Measurements from ENCODE around the gene SLC16A10. TPM values are rescaled to one million over a fixed set of nuclear protein-coding genes. Genes with fewer than 3 reads are reported as not detected.

Gene SLC16A10
- total RNA-seq, 1 experiment from 2014 or later, result 0.18 TPM

- CTCF ChIA-PET, result no interaction called here
- intact Hi-C loops (cut with micrococcal nuclease; ENCODE audit: unreplicated experiment), result no loop called here
Observed at GRCh38 chr6:111277819-111278218, 190.5 kb downstream of the SLC16A10 start.

DNA sequence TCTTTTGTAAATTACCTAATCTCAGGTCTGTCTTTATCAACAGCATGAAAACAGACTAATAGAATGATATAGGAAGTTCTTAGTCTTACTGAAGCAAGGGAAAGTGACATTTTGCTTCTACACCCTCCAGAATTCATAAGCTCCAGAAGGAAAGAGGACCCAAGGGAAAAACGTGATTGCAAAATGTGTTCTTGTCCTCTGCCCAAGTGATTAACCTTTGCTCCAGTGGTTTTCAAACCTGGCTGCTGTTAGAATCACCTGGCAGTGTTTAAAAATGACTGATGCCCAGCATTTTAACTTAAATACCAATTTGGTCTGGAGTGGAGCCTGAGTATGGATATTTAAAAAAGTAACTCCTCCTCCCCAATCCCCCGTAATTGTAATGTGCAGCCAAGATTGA is 191.4 kb downstream of the SLC16A10 start:
- no peaks in the 10 kb centered on the region for H3K4me1 ChIP-seq (ENCODE audit: control insufficient read depth, insufficient read depth, low read length)
- H3K9me3 ChIP-seq (ENCODE audit: control insufficient read depth, insufficient read depth, low read depth, low read length), result no peaks in the 10 kb centered on the region; the same call in 1 of the 2 replicates
- no peaks in the 10 kb centered on the region for H3K27me3 ChIP-seq (ENCODE audit: control insufficient read depth, insufficient read depth, low read length)
- no peak for DNase-seq (ENCODE audit: low read depth, low spot score)
- no TSS peak for BruUV-seq (replicated peaks)
- no peaks in the 10 kb centered on the region; the same call in 1 of the 2 replicates for H3K36me3 ChIP-seq (ENCODE audit: control insufficient read depth, insufficient read depth, low read length)
- TF ChIP-seq REST (IDR thresholded peaks at IDR 0.05; ENCODE audit: insufficient read depth in 1 of 2, low read depth in 2 of 2, low read length in 1 of 2), result no peak
- TF ChIP-seq TCF7L2 (IDR thresholded peaks at IDR 0.05; ENCODE audit: low read depth, low read length), result no peak
- no peak for TF ChIP-seq CTCF (IDR thresholded peaks at IDR 0.05)
- no peak for TF ChIP-seq POLR2AphosphoS5 (IDR thresholded peaks at IDR 0.05; ENCODE audit: low read depth, low read length)
- TF ChIP-seq SIN3A (IDR thresholded peaks at IDR 0.05; ENCODE audit: borderline replicate concordance, insufficient read depth, low read depth, low read length), result no peak
- no peak overlapping the region for H3K27ac ChIP-seq (ENCODE audit: low read length)
- in situ Hi-C loops (cut with HindIII; ENCODE audit: low pct_unique_long_range_greater_than_20kb, low sequenced_read_pairs), result no loop called here
- ATAC-seq, result no peak
- intact Hi-C loops (cut with micrococcal nuclease; ENCODE audit: unreplicated experiment), result no loop called here
- no peak overlapping the region for H3K4me3 ChIP-seq (ENCODE audit: low read depth in 2 of 2, low read length in 2 of 2)
- ChIA-PET CTCF (no interaction called here), POLR2A (no interaction called here)

More at GRCh38 chr6:111277819-111278218, 190.5 kb downstream of the SLC16A10 start:
- no peak for ATAC-seq
- TSS peak; percentile 4 for BruUV-seq (replicated peaks)
- in situ Hi-C loops (cut with HindIII; ENCODE audit: low pct_unique_long_range_greater_than_20kb, low sequenced_read_pairs), result no loop called here
- POLR2A ChIA-PET, result no interaction called here
- TF ChIP-seq REST (IDR thresholded peaks at IDR 0.05; ENCODE audit: insufficient read depth in 1 of 2, low read depth in 2 of 2, low read length in 1 of 2), result no peak
- TF ChIP-seq SIN3A (IDR thresholded peaks at IDR 0.05; ENCODE audit: borderline replicate concordance, insufficient read depth, low read depth, low read length), result no peak
- TF ChIP-seq TCF7L2 (IDR thresholded peaks at IDR 0.05; ENCODE audit: low read depth, low read length), result no peak
- TF ChIP-seq CTCF (IDR thresholded peaks at IDR 0.05), result no peak
- TF ChIP-seq POLR2AphosphoS5 (IDR thresholded peaks at IDR 0.05; ENCODE audit: low read depth, low read length), result no peak
- no peaks in the 10 kb centered on the region for H3K4me1 ChIP-seq (ENCODE audit: control insufficient read depth, insufficient read depth, low read length)
- no peak for DNase-seq (ENCODE audit: low read depth, low spot score)
- H3K4me3 ChIP-seq (ENCODE audit: low read depth in 2 of 2, low read length in 2 of 2), result no peak overlapping the region
- H3K27me3 ChIP-seq (ENCODE audit: control insufficient read depth, insufficient read depth, low read length), result no peaks in the 10 kb centered on the region
- H3K36me3 ChIP-seq (ENCODE audit: control insufficient read depth, insufficient read depth, low read length), result no peaks in the 10 kb centered on the region; the same call in 1 of the 2 replicates
- no peaks in the 10 kb centered on the region; the same call in 1 of the 2 replicates for H3K9me3 ChIP-seq (ENCODE audit: control insufficient read depth, insufficient read depth, low read depth, low read length)
- no peak overlapping the region for H3K27ac ChIP-seq (ENCODE audit: low read length)
